ENCODE data around the gene CA6. TPM values are rescaled to one million over a fixed set of nuclear protein-coding genes. Genes with fewer than 3 reads are reported as not detected.
"Not testable (repeated sequence)": the region's sequence is repeated elsewhere in the genome, so short reads cannot be mapped to it uniquely, and the experiment has no call there.

Gene CA6
- total RNA-seq, 1 donor from 2014 or later, result 2.3 TPM

- intact Hi-C loops (cut with micrococcal nuclease), result not testable (repeated sequence)
Measured at GRCh38 chr1:8968902-8969301, 23.2 kb downstream of the CA6 start.

GRCh38 chr1:8969937-8970336 is 24.3 kb downstream of the CA6 start:
- intact Hi-C loops (cut with micrococcal nuclease), result loop anchor here (5.0 kb wide), 1 partner anchor 33 kb away; no protein-coding TSS in a partner anchor

- intact Hi-C loops (cut with micrococcal nuclease), result loop anchor here (1.0 to 5.0 kb wide), 7 partner anchors 17 to 93 kb away; partner anchors contain the start of gene ENO1
Measured at GRCh38 chr1:8970870-8971337, 25.2 kb downstream of the CA6 start.

- intact Hi-C loops (cut with micrococcal nuclease), result loop anchor here (5.0 kb wide), 1 partner anchor 37 kb away; no protein-coding TSS in a partner anchor
Measured at GRCh38 chr1:8974551-8974950, 28.9 kb downstream of the CA6 start.

GRCh38 chr1:8976338-8976737 is 30.7 kb downstream of the CA6 start:
- intact Hi-C loops (cut with micrococcal nuclease), result no loop called here

GRCh38 chr1:8976896-8977450 is 31.3 kb downstream of the CA6 start:
- intact Hi-C loops (cut with micrococcal nuclease), result no loop called here

GRCh38 chr1:8980656-8981055 is 35.0 kb downstream of the CA6 start:
- intact Hi-C loops (cut with micrococcal nuclease), result no loop called here

- intact Hi-C loops (cut with micrococcal nuclease), result no loop called here
Measured at GRCh38 chr1:8981169-8981568, 35.5 kb downstream of the CA6 start.

GRCh38 chr1:8984203-8984602 is 38.5 kb downstream of the CA6 start:
- intact Hi-C loops (cut with micrococcal nuclease), result no loop called here

GRCh38 chr1:8984990-8985389 is 39.3 kb downstream of the CA6 start:
- intact Hi-C loops (cut with micrococcal nuclease), result no loop called here

GRCh38 chr1:8985915-8986813 is 40.5 kb downstream of the CA6 start:
- intact Hi-C loops (cut with micrococcal nuclease), result no loop called here

- intact Hi-C loops (cut with micrococcal nuclease), result no loop called here
Measured at GRCh38 chr1:8986814-8987190, 41.1 kb downstream of the CA6 start.

GRCh38 chr1:8987881-8988617 is 42.4 kb downstream of the CA6 start:
- intact Hi-C loops (cut with micrococcal nuclease), result loop anchor here (1.0 to 2.0 kb wide), 5 partner anchors 17 to 129 kb away; partner anchors contain the start of gene ENO1

GRCh38 chr1:8988618-8988967 is 42.9 kb downstream of the CA6 start:
- intact Hi-C loops (cut with micrococcal nuclease), result loop anchor here (1.0 to 2.0 kb wide), 5 partner anchors 17 to 129 kb away; partner anchors contain the start of gene ENO1

- intact Hi-C loops (cut with micrococcal nuclease), result loop anchor here (2.0 kb wide), 1 partner anchor 110 kb away; the partner anchor contains the start of gene ENO1
Measured at GRCh38 chr1:8989061-8989460, 43.4 kb downstream of the CA6 start.

- intact Hi-C loops (cut with micrococcal nuclease), result loop anchor here (2.0 kb wide), 1 partner anchor 111 kb away; the partner anchor contains the start of gene ENO1
Measured at GRCh38 chr1:8989821-8990220, 44.2 kb downstream of the CA6 start.

- intact Hi-C loops (cut with micrococcal nuclease), result loop anchor here (1.0 kb wide), 1 partner anchor 75 kb away; no protein-coding TSS in a partner anchor
Measured at GRCh38 chr1:8992936-8993687, 47.4 kb downstream of the CA6 start.

GRCh38 chr1:8993962-8994675 is 48.5 kb downstream of the CA6 start:
- intact Hi-C loops (cut with micrococcal nuclease), result loop anchor here (1.0 kb wide), 1 partner anchor 76 kb away; no protein-coding TSS in a partner anchor

- intact Hi-C loops (cut with micrococcal nuclease), result loop anchor here (10.0 kb wide), 1 partner anchor 437 kb away; no protein-coding TSS in a partner anchor
Measured at GRCh38 chr1:9001534-9002214, 56.0 kb downstream of the CA6 start.

Measured in T-helper 1 cell treated with Interleukin-12 subunit alpha and Interleukin-12 subunit beta and Interleukin-4 antibody, amounts not matched to agents 30 ng/mL and 1 ng/mL, for 36 hours (primary cell).